Activated CD4-positive, alpha-beta memory T cell treated with anti-CD3 and anti-CD28 coated beads, Interleukin-2, amount 10 ng/mL, durations not matched to agents 7 days and 5 days (primary cell): ENCODE results near the gene CEACAM16. TPM values are rescaled to one million over a fixed set of nuclear protein-coding genes. Genes with fewer than 3 reads are reported as not detected.
"Not testable (repeated sequence)": the region's sequence is repeated elsewhere in the genome, so short reads cannot be mapped to it uniquely, and the experiment has no call there.

Experiments
- CTCF ChIA-PET: fragments of 350-600 bp; sonication (Branson Sonifier 250); formaldehyde crosslinking; loops from one replicate; lab custom pipeline; 2021; ENCODE audit warnings: antibody characterized with exemption, inconsistent platforms; lab: Charles Lee
- POLR2A ChIA-PET: fragments of 350-600 bp; sonication (Branson Sonifier 250); formaldehyde crosslinking; loops from one replicate; lab custom pipeline; 2021; ENCODE audit warnings: antibody characterized with exemption; lab: Charles Lee
- DNase-seq: peaks from one replicate; pipeline ENCODE4 v3.0.0-alpha.2; 2020
- H3K27ac Mint-ChIP-seq: one replicate; pipeline ENCODE4 v1.8.0; 2021; ENCODE audit warnings: mild to moderate bottlenecking, mixed read lengths
- H3K27me3 Mint-ChIP-seq: one replicate; pipeline ENCODE4 v1.8.0; 2021; ENCODE audit warnings: mixed read lengths
- H3K36me3 Mint-ChIP-seq: one replicate; pipeline ENCODE4 v1.8.0; 2021; ENCODE audit warnings: low read depth, mixed read lengths
- H3K4me1 Mint-ChIP-seq: one replicate; pipeline ENCODE4 v1.8.0; 2021; ENCODE audit warnings: mixed read lengths
- H3K4me3 Mint-ChIP-seq: one replicate; pipeline ENCODE4 v1.8.0; 2021; ENCODE audit warnings: mild to moderate bottlenecking, mixed read lengths
- H3K9me3 Mint-ChIP-seq: one replicate; pipeline ENCODE4 v1.8.0; 2021; ENCODE audit warnings: mixed read lengths
- total RNA-seq, 2 experiments: library from RNA; stranded (reverse); gene quantifications; one replicate each; pipeline ENCODE4 v1.2.3, GENCODE V29; 2021

Gene CEACAM16
- total RNA-seq, 2 experiments from 2014 or later = not detected

DNA sequence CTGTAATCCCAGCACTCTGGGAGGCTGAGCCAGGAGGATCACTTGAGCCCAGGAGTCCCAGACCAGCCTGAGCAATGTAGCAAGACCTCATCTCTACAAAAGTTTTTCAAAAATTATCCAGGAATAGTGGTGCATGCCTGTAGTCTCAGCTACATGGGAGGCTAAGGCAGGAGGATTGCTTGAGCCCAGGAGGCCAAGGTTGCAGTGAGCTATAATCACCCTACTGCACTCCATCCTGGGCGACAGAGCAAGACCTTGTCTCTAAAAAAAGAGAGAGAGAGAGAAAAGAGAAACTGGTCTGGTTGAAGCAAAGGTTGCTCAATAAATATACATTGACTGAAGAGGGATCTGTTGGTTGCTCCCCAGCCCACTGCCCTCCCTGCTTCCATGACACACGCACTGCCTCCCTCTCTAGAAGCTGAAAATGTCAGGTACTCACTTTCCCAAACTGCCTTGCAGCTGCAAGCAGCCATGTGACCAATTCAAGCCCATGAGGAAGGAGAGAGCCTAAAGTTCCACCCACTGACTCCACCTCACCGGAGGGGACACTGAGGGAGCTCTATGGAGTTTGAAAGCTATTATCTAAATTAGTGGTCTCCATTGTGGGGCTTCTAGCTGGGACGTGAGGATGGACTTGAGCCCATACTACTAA lies 14.0 kb downstream of the CEACAM16 start:
- peaks cover 4% of the 10 kb centered on the region for H3K4me1 Mint-ChIP-seq
- no peak overlapping the region for H3K27ac Mint-ChIP-seq
- H3K36me3 Mint-ChIP-seq = peaks cover 11% of the 10 kb centered on the region
- POLR2A ChIA-PET = no interaction called here
- CTCF ChIA-PET = interaction anchor here (0.8 to 3.4 kb wide), 5 partner anchors 11 to 142 kb away, joined by 3 to 13 read pairs (median 3); no protein-coding TSS in a partner anchor
- H3K4me3 Mint-ChIP-seq = no peak overlapping the region
- peaks cover 15% of the 10 kb centered on the region for H3K9me3 Mint-ChIP-seq
- peaks cover 2% of the 10 kb centered on the region for H3K27me3 Mint-ChIP-seq
- DNase-seq = no peak

DNA sequence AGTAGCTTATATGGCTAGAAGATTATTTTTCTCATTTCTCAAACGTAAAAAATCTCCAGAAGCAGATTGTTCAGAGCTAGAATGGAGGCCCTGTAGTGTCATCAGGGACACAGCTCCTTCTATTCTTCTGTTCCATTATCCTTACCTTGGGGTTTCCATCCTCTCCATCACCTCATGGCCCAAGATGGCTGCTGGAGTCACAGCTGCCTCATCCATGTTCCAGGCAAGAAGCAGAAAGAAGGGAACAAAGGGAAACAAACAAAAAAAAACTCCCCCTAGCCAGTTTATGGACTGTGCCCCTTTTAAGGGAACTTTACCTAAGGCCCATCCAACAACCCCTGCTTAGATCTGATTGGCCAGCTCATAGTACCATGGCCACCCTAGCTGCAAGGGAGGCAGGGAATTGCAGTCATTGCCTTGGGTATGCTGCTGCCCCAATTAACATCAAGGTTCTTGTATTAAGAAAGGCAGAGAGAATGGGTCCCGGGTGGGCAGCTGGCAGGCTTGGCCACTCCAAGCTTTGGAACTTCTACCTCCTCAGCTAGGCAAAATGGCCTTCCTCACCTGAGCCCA lies 15.7 kb downstream of the CEACAM16 start:
- ChIA-PET CTCF (interaction anchor here (0.9 to 2.1 kb wide), 3 partner anchors 9 to 56 kb away, joined by 3 to 11 read pairs (median 4); no protein-coding TSS in a partner anchor), POLR2A (interaction anchor here (1.0 kb wide), 1 partner anchor 9 kb away, joined by 4 read pairs; no protein-coding TSS in a partner anchor)
- Mint-ChIP-seq H3K4me3 (no peak overlapping the region), H3K36me3 (peaks cover 11% of the 10 kb centered on the region), H3K4me1 (peaks cover 4% of the 10 kb centered on the region), H3K9me3 (peaks cover 15% of the 10 kb centered on the region), H3K27me3 (peaks cover 2% of the 10 kb centered on the region), H3K27ac (no peak overlapping the region)
- no peak for DNase-seq

DNA sequence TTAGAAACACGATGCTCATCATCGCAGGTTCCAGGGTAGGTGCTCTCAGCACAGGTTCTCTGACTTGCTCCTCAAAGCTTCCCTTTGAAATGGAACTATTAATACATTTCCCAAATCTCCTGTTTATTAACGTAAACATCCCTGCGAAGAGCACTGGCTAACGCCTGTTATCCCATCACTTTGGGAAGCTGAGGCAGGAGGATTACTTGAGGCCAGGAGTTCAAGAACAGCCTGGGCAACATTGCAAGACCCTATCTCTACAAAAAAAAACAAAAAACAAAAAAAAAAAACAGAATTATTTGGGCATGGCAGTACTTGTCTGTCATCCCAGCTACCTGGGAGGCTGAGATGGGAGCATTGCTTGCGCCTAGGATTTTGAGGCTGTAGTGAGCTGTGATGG lies 18.7 kb downstream of the CEACAM16 start:
- ChIA-PET POLR2A (no interaction called here), CTCF (interaction anchor here (0.7 to 2.4 kb wide), 5 partner anchors 28 to 147 kb away, joined by 3 to 8 read pairs (median 3); no protein-coding TSS in a partner anchor)
- DNase-seq = no peak
- H3K27ac Mint-ChIP-seq = no peak overlapping the region
- H3K9me3 Mint-ChIP-seq = peaks cover 15% of the 10 kb centered on the region
- peaks cover 15% of the 10 kb centered on the region for H3K4me1 Mint-ChIP-seq
- H3K4me3 Mint-ChIP-seq = no peak overlapping the region
- peaks cover 11% of the 10 kb centered on the region for H3K36me3 Mint-ChIP-seq
- H3K27me3 Mint-ChIP-seq = no peaks in the 10 kb centered on the region

DNA sequence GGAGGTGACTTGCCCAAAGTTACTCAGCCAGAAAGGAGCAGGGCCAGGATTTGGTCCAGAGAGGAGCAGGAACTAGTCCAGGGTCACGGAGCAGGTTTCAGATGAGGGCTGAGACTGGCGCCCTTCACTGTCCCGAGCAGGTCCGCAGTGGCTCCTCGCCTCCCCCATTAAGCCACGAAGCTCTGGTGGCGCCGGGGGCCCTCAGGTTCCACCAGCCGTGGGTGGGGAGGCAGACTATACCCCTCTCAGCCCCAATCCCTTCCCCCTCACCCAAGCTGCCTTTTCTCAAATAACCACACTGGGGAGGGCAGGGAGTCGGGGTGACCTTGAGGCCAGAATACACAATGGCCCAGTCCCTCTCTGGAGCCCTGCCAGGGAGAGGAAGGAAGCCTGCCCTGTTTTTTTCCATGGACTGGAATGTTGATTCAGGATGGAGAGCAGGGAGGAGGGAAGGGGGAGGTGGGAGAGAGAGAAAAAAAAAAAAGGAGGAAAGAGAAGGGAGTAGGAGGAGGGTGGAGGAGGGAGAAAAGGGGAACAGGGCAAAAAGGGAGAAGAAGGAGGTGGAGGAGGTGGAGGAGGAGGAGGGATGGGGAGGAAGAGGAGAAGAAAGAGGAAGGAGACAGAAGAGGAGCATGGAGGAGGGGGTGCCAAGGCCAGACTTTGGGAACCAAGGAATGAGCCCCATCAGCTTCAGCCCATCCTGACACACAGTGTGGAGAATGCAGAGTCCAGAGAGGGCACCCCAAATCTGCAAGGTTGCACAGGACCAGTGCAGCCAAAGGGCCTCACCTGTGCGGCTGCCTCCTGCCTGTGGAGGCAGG lies 19.7 kb downstream of the CEACAM16 start:
- ChIA-PET CTCF (interaction anchor here (0.7 to 2.4 kb wide), 3 partner anchors 29 to 66 kb away, joined by 3 to 8 read pairs (median 4); no protein-coding TSS in a partner anchor), POLR2A (no interaction called here)
- Mint-ChIP-seq H3K9me3 (peaks cover 15% of the 10 kb centered on the region), H3K36me3 (peaks cover 11% of the 10 kb centered on the region), H3K27ac (no peak overlapping the region), H3K27me3 (no peaks in the 10 kb centered on the region), H3K4me3 (no peak overlapping the region), H3K4me1 (peaks cover 25% of the 10 kb centered on the region)
- no peak for DNase-seq

DNA sequence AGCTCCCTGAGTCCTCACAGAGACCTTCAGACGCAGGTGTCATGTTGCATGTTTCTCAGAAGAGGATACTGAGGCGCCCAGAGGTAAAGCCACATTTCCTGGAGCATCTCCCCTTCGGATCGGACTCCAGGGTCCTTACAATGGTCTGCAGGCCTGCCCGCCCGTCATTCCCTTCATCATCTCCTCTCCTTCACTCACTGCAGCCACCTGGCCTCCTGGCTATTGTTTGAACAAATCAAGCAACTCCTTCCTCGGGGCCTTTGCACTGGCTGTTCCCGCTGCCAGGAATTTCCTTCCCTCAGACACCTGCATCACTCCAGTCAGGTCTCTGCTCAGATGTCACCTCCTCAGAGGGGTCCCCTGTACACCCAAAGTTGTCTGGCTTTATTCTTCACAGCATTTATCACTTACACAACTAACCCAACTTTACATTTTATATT lies 20.3 kb downstream of the CEACAM16 start:
- Mint-ChIP-seq H3K27ac (no peak overlapping the region), H3K4me1 (peaks cover 32% of the 10 kb centered on the region), H3K9me3 (peaks cover 15% of the 10 kb centered on the region), H3K4me3 (no peak overlapping the region), H3K27me3 (no peaks in the 10 kb centered on the region), H3K36me3 (peaks cover 11% of the 10 kb centered on the region)
- no peak for DNase-seq
- ChIA-PET CTCF (no interaction called here), POLR2A (no interaction called here)

DNA sequence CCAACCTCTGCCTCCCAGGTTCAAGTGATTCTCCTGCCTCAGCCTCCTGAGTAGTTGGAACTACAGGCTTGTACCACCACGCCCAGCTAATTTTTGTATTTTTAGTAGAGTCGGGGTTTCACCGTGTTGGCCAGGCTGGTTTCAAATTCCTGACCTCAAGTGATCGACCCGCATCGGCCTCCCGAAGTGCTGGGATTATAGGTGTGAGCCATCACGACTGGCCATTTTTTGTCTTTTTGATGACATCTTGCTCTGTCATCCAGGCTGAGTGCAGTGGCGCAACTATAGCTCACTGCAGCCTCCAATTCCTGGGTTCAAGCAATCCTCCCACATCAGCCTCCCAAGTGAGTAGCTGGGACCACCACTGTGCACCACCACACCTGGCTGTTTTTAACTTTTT lies 21.4 kb downstream of the CEACAM16 start:
- H3K36me3 Mint-ChIP-seq, POLR2A ChIA-PET, H3K4me3 Mint-ChIP-seq, H3K27ac Mint-ChIP-seq, DNase-seq, H3K27me3 Mint-ChIP-seq, H3K9me3 Mint-ChIP-seq: not testable (repeated sequence)
- H3K4me1 Mint-ChIP-seq = peaks cover 39% of the 10 kb centered on the region
- CTCF ChIA-PET = interaction anchor here (0.6 to 10.1 kb wide), 2 partner anchors 53 to 120 kb away, joined by 3 to 336 read pairs; no protein-coding TSS in a partner anchor

DNA sequence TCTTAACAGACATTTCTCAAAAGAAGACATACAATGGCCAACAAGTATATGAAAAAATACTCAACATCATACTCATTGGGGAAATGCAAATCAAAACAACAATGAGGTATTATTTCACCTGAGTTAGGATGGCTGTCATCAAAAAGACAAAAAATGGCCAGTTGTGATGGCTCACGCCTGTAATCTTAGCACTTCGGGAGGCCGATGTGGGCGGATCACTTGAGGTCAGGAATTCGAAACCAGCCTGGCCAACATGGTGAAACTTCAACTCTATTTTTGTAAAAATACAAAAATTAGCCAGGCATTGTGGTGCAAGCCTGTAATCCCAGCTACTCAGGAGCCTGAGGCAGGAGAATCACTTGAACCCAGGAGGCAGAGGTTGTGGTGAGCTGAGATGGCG lies 22.0 kb downstream of the CEACAM16 start:
- CTCF ChIA-PET = interaction anchor here (0.6 to 10.1 kb wide), 6 partner anchors 32 to 150 kb away, joined by 3 to 336 read pairs (median 4); partner anchors contain the start of gene NECTIN2
- Mint-ChIP-seq H3K4me1 (peaks cover 44% of the 10 kb centered on the region), H3K27ac (no peak overlapping the region), H3K9me3 (no peaks in the 10 kb centered on the region), H3K36me3 (no peaks in the 10 kb centered on the region), H3K4me3 (no peak overlapping the region), H3K27me3 (no peaks in the 10 kb centered on the region)
- DNase-seq = no peak
- POLR2A ChIA-PET = no interaction called here

DNA sequence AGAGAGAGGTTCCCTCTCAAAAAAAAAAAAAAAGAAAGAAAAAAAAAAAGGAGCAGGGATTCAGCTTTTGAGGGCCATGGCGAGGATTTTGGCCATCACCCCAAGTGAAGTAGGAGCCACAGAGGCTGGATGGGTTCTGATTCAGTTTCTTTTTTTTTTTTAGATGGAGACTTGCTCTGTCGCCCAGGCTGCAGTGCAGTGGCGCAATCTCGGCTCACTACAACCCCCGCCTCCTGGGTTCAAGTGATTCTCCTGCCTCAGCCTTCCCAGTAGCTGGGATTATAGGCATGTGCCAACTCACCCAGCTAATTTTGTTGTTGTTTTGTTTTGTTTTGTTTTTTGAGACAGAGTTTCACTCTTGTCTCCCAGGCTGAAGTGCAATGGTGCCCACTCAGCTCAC lies 22.4 kb downstream of the CEACAM16 start:
- not testable (repeated sequence) for H3K4me3 Mint-ChIP-seq, DNase-seq, H3K36me3 Mint-ChIP-seq, H3K27me3 Mint-ChIP-seq, H3K27ac Mint-ChIP-seq, H3K9me3 Mint-ChIP-seq
- peaks cover 45% of the 10 kb centered on the region for H3K4me1 Mint-ChIP-seq
- ChIA-PET POLR2A (interaction anchor here (0.5 kb wide), 1 partner anchor 474 kb away, joined by 3 read pairs; no protein-coding TSS in a partner anchor), CTCF (interaction anchor here (0.7 to 10.1 kb wide), 7 partner anchors 12 to 150 kb away, joined by 3 to 336 read pairs (median 17); partner anchors contain the start of gene NECTIN2)

DNA sequence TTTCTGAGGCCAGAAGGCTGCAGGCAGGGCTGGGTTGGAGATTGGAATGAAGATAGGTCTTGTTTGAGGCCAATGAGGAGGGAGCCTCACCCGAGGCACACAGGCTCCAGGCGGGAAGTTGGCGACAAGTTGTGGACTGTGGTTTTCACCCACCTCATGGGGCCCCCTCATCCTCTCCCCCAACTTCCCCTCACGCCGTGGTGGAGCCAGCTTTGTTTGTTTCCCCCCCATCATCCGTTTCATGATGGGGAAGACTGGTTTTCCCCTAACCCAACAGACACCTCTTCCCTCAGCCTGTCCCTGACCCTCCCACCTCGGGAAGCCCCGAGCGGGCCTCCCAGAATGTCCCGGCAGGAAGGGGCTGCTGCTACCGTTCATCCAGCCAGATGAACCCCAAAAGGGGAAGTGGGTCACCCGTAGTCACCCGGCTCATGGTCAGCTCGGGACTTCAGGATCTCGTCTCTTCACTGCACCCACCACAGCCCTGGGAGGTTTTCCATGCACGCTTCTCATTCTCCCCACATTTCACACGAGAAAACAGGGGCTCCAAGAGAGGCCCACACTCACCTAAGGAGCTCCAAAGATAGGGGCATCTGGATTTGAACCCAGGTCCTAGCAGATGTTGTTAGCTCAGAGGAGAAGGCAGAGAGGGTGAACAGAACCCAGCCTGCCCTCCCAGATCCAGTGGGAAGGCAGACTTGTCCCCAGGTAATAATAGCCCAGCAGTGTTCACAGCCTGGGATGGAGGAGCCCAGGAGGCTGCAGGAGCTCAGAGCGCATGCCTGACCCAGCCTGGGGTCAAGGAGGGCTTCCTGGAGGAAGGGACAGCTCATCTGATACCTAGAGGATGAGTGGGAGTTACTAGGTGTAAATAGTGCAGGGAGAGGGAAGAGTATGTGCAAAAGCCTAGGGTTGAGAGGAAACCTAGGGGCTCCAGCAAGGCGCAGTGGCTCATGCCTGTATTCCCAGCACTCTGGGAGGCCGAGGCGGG lies 23.5 kb downstream of the CEACAM16 start:
- DNase-seq = no peak
- Mint-ChIP-seq H3K4me1 (peaks cover 46% of the 10 kb centered on the region), H3K4me3 (no peak overlapping the region), H3K36me3 (no peaks in the 10 kb centered on the region), H3K27me3 (no peaks in the 10 kb centered on the region), H3K27ac (no peak overlapping the region), H3K9me3 (no peaks in the 10 kb centered on the region)
- POLR2A ChIA-PET = interaction anchor here (0.5 to 5.2 kb wide), 5 partner anchors 16 to 475 kb away, joined by 3 to 84 read pairs (median 4); no protein-coding TSS in a partner anchor
- CTCF ChIA-PET = interaction anchor here (1.0 to 10.1 kb wide), 13 partner anchors 11 to 151 kb away, joined by 3 to 336 read pairs (median 17); partner anchors contain the start of gene NECTIN2

DNA sequence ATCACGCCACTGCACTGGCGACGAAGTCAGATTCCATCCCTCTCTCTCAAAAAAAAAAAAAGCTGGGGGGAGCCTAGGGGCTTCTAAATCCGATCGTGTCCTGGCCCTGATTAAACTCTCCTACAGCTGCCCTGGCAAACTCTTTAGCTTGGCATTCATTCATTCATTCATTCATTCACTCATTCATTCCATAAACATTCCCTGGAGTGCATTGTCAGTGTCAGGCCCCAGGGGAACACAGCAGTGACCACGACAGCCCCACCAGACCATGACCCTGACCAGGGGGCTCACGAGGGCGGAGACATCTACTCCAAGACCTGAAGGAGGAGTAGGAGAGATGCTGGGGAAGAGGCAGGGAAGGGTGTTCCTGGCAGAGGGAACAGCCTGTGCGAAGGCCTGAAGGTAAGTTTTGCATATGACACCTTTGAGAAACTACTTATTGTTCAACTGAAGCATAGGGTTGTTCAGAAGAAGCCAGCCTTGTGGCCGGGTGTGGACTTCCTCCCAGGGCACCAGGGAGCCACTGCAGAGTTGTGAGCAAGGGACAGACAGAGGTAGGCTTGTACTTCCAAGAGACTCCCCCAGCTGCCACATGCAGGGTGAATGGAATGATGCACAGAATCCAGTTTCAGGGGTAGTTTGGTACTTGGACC lies 24.5 kb downstream of the CEACAM16 start:
- POLR2A ChIA-PET = interaction anchor here (0.9 to 5.2 kb wide), 10 partner anchors 9 to 49 kb away, joined by 3 to 84 read pairs (median 5); no protein-coding TSS in a partner anchor
- Mint-ChIP-seq H3K9me3 (no peaks in the 10 kb centered on the region), H3K4me3 (peak overlapping the region; percentile 18), H3K27ac (no peak overlapping the region), H3K36me3 (no peaks in the 10 kb centered on the region), H3K27me3 (no peaks in the 10 kb centered on the region), H3K4me1 (peaks cover 55% of the 10 kb centered on the region)
- CTCF ChIA-PET = interaction anchor here (0.7 to 10.1 kb wide), 36 partner anchors 8 to 295 kb away, joined by 3 to 336 read pairs (median 6); partner anchors contain the start of gene NECTIN2
- DNase-seq = no peak

DNA sequence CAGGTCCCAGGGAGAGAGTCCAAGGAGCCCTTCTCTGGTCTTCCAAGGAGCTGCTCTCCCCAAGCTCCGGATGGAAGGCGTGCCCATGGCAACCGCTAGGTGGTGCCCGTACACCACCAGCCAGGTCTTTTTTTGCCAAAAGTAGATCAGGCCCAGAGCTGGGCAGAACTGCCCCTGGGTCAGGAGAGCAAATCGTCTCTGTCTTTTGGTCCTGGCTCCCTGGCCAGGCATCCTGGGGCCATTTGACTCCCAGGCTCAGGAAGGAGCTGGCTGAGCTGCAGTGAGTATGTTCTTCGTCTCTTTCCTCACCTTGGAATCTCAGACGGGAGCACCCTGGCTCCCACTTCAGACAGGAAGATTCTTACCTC lies 25.0 kb downstream of the CEACAM16 start:
- H3K4me1 Mint-ChIP-seq = peaks cover 58% of the 10 kb centered on the region
- H3K27me3 Mint-ChIP-seq = no peaks in the 10 kb centered on the region
- H3K4me3 Mint-ChIP-seq = peak overlapping the region; percentile 18
- POLR2A ChIA-PET = interaction anchor here (0.9 to 5.2 kb wide), 10 partner anchors 9 to 48 kb away, joined by 3 to 84 read pairs (median 5); no protein-coding TSS in a partner anchor
- no peaks in the 10 kb centered on the region for H3K36me3 Mint-ChIP-seq
- no peaks in the 10 kb centered on the region for H3K9me3 Mint-ChIP-seq
- peak; percentile 85 for DNase-seq
- no peak overlapping the region for H3K27ac Mint-ChIP-seq
- CTCF ChIA-PET = interaction anchor here (0.6 to 10.1 kb wide), 37 partner anchors 9 to 396 kb away, joined by 3 to 336 read pairs (median 6); partner anchors contain the start of gene NECTIN2
